Osteocyte (in vitro differentiated cells): ENCODE data around the gene ZFP57. TPM values are rescaled to one million over a fixed set of nuclear protein-coding genes. Genes with fewer than 3 reads are reported as not detected.

Source experiments
- DNase-seq: peaks from one replicate; pipeline ENCODE4 v3.0.0; 2021; ENCODE audit warnings: mixed read lengths; ENCODE audit not compliant: unreplicated experiment; ENCODE audit errors: extremely low spot score
- H3K27ac Mint-ChIP-seq: one replicate; pipeline ENCODE4 v1.8.0; 2021; ENCODE audit warnings: mild to moderate bottlenecking, mixed read lengths; ENCODE audit not compliant: unreplicated experiment
- H3K27me3 Mint-ChIP-seq: one replicate; pipeline ENCODE4 v1.8.0; 2021; ENCODE audit warnings: mixed read lengths; ENCODE audit not compliant: unreplicated experiment
- H3K36me3 Mint-ChIP-seq: one replicate; pipeline ENCODE4 v1.8.0; 2021; ENCODE audit warnings: mixed read lengths; ENCODE audit not compliant: unreplicated experiment
- H3K4me1 Mint-ChIP-seq: one replicate; pipeline ENCODE4 v1.8.0; 2021; ENCODE audit warnings: mixed read lengths; ENCODE audit not compliant: unreplicated experiment
- H3K4me3 Mint-ChIP-seq: one replicate; pipeline ENCODE4 v1.8.0; 2021; ENCODE audit warnings: mild to moderate bottlenecking, moderate library complexity, mixed read lengths; ENCODE audit not compliant: unreplicated experiment
- H3K9me3 Mint-ChIP-seq: one replicate; pipeline ENCODE4 v1.8.0; 2021; ENCODE audit warnings: mixed read lengths; ENCODE audit not compliant: unreplicated experiment
- total RNA-seq: library from RNA; stranded (reverse); gene quantifications from 2 replicates; pipeline ENCODE4 v1.2.1, GENCODE V29; 2021
- TF ChIP-seq, protein P1 (sequence below): fragments of 200-600 bp; sonication (generic); IDR thresholded peaks from 2 replicates; pipeline ENCODE4 v1.5.0; 2021; ENCODE audit warnings: antibody characterized with exemption, mild to moderate bottlenecking, moderate library complexity

The ZFP57 gene
- total RNA-seq, 1 donor from 2014 or later, result not detected

DNA sequence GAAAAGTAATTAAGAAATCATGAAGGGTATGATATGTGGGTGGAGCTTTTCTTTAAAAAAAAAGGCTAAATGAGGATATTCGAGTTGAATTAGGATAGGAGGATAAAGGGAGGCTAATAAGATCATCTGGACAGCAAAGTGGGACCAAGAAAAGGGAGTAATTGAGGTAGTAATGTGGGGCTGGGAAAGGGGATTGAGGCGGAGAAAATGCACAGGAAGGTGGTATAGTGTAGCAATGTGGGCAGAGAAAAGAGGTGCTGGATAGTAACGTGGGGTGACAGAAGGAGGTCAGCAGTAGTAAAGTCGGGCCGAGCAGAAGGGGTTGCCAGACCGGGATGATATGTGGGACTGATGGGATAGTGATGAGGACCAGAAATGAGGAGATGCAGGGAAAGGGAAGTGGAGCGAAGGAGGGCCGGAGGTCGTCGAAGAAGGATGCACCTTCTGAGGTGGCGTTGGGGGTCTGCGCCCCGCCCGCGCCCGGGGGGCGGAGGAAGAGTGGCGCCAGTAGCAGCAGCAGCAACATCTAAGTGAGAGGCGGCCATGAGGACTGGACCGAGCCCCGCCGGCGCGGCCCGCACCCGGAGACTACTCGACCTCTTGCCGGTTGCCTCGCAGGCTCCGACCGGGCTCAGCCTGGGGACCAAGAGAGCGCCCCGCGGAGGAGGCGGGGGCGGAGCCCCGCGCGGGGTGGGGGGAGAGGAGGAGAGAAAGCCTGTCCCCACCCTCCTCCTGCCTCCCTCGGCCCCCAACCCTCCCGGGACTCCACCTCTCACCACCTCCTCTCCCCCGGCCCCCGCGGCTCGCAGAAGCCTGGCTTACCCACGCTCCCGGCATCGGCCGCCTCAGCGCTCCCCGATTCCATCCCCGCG is 48.9 kb downstream of the ZFP57 start:
- Mint-ChIP-seq H3K4me3 (peak overlapping the region; percentile 93), H3K4me1 (peaks cover 45% of the 10 kb centered on the region), H3K9me3 (no peaks in the 10 kb centered on the region), H3K36me3 (no peaks in the 10 kb centered on the region), H3K27me3 (no peaks in the 10 kb centered on the region), H3K27ac (peak overlapping the region; percentile 74)
- DNase-seq, result peak; percentile 88
- TF ChIP-seq, protein P1, sequence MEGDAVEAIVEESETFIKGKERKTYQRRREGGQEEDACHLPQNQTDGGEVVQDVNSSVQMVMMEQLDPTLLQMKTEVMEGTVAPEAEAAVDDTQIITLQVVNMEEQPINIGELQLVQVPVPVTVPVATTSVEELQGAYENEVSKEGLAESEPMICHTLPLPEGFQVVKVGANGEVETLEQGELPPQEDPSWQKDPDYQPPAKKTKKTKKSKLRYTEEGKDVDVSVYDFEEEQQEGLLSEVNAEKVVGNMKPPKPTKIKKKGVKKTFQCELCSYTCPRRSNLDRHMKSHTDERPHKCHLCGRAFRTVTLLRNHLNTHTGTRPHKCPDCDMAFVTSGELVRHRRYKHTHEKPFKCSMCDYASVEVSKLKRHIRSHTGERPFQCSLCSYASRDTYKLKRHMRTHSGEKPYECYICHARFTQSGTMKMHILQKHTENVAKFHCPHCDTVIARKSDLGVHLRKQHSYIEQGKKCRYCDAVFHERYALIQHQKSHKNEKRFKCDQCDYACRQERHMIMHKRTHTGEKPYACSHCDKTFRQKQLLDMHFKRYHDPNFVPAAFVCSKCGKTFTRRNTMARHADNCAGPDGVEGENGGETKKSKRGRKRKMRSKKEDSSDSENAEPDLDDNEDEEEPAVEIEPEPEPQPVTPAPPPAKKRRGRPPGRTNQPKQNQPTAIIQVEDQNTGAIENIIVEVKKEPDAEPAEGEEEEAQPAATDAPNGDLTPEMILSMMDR, result no peak

DNA sequence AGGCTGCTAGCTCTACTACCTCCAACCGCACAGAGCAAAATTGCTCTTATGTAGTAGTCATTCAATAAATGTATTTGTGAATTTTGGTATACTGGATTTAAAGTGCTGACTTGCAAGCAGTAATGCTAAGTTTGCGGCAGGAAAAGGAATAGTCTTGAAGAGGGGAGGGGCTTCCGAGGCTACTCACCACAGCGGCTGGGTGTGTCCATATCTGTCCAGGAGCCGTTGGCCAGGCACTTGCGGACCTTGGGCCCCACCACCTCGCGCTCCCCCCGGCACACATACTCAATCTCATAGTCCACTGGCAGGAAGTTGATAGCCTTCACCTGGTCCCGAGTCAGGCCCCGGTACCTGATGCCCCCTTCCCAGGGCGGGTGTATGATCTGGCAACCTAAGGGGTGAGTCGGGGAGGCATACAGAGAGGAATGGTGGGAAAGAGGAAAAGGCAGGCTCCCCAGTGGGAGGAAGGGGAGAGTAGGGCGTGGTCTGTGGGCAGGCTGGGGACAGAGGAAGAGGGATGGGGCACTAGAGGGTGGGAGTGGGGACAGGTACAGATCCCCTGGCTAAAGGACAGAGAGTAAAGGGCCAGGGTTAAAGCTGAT is 49.6 kb downstream of the ZFP57 start:
- H3K36me3 Mint-ChIP-seq, result no peaks in the 10 kb centered on the region
- no peak for DNase-seq
- H3K4me3 Mint-ChIP-seq, result peak overlapping the region; percentile 93
- TF ChIP-seq, protein P1, result no peak
- H3K27me3 Mint-ChIP-seq, result no peaks in the 10 kb centered on the region
- H3K9me3 Mint-ChIP-seq, result no peaks in the 10 kb centered on the region
- peak overlapping the region; percentile 74 for H3K27ac Mint-ChIP-seq
- H3K4me1 Mint-ChIP-seq, result peaks cover 53% of the 10 kb centered on the region

DNA sequence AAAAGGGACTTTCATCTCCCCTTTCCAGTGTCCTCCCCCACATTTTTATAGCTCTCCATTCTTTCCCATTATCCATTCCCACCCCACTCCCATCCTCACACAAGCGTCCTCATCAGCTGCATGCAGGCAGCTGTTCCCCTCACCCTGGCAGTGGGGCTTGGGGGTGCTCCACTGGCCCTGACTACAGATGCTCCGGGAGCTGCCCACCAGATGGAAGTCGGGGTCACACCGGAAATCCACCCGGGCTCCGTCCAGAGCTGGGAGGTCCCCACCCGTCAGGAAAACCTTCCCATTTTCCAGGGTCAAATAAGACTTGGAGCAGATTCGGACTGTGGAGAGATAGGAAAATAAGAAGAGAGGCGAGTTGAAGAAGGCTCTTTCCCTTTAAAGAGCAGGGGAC is 50.6 kb downstream of the ZFP57 start:
- TF ChIP-seq, protein P1, result no peak
- DNase-seq, result no peak
- Mint-ChIP-seq H3K27ac (no peak overlapping the region), H3K9me3 (no peaks in the 10 kb centered on the region), H3K4me3 (peak overlapping the region; percentile 10), H3K36me3 (no peaks in the 10 kb centered on the region), H3K27me3 (no peaks in the 10 kb centered on the region), H3K4me1 (peaks cover 63% of the 10 kb centered on the region)

DNA sequence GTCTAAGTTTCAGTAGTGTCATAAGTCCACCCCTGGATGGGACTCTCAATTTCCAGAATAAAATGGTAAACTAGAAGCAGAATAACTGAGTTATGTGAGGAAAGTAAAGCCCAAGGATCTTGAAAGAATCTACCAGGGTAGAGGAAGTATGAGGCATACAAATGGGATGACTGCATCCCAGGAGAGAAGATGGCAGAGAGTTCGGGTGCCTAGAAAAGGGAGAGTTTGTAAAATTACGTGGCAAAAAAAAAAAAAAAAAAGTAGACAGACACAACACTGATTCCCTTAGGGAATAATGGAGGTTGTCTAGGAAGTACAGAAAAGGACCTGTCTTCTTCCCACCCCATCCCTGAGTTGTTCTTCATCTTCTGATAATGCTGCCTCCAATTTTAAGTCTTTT is 51.4 kb downstream of the ZFP57 start:
- Mint-ChIP-seq H3K4me1 (peaks cover 70% of the 10 kb centered on the region), H3K27me3 (no peaks in the 10 kb centered on the region), H3K27ac (no peak overlapping the region), H3K4me3 (peak overlapping the region; percentile 90), H3K36me3 (no peaks in the 10 kb centered on the region), H3K9me3 (no peaks in the 10 kb centered on the region)
- TF ChIP-seq, protein P1, result no peak
- DNase-seq, result no peak
